ENCODE results near the gene RXFP1.
A peak's percentile ranks its signal among the peaks of the same experiment; 100 is the strongest.
"Not testable (repeated sequence)": the region's sequence is repeated elsewhere in the genome, so short reads cannot be mapped to it uniquely, and the experiment has no call there.

Gene RXFP1

GRCh38 chr4:158613046-158613445 lies 91.4 kb downstream of the RXFP1 start:
- DNase-seq (ENCODE audit: low spot score) = no peak

GRCh38 chr4:158617956-158618355 lies 96.3 kb downstream of the RXFP1 start:
- DNase-seq (ENCODE audit: low spot score) = no peak

- no peak for DNase-seq (ENCODE audit: low spot score)
These were observed 100.0 kb downstream of the RXFP1 start for GRCh38 chr4:158621729-158622128.

- DNase-seq (ENCODE audit: low spot score) = no peak
These were observed 100.6 kb downstream of the RXFP1 start for GRCh38 chr4:158622251-158622650.

DNA sequence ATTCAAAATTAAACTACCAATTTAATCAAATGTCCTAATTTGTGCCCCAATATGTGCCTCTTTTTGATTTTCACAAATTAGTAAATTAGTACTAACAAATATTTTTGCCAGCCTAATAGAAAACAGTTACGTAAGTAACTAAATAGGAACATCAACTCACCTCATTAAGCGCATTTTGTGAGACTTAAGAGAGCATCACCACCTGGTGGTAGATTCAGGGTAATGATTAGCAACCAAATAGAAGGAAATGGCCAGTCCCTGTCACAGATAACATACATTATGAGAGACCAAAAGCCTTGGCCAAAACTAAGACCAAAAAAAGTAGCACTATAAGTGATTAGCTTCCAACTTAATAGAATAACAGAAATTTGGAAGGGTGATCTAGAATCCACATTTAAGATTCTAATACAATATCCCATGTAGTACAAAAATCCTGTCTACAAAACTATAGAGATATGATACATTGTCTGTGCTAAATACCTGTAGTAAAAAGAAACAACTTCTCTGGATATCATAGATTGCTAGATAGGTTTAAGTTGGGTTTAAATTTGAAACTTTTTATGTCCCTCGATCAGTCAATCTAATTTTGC lies 103.3 kb downstream of the RXFP1 start:
- DNase-seq (ENCODE audit: low spot score) = no peak

DNA sequence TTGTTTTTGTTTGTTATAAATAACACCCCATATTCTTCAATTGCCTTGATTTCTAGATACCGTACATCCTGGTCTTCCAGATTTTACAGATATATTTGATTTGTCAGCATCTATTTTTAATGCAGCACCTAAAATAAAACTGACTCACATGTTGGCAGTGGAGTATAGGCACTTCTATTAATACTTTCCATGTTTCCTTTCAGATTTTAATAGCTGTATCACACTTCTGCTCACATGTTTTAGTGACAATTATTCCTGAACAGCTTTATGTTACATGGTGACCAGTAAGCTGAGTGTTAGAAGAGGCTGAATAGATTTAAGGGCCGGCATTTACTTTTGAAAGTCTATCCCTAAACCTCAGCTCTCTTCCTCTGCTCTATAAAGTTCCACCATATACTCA lies 103.9 kb downstream of the RXFP1 start:
- DNase-seq (ENCODE audit: low spot score) = no peak

DNA sequence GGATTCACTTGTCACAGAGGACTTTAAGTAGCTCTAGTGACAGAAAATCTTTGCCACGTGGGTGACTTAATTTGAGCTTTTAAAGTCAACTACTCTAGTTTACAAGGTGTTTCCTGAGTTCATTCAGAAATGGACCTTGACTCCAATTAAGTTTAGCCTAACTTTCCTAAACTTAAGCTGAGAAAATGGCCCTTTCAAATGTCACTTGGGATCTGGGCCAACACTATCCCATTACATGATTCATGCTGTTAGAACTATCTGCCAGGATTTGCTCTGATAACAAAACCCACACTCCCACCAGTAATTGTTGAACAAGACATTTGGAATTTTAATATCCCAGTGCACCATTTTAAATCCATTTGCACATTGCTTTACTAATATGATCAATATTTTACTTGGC lies 109.2 kb downstream of the RXFP1 start:
- DNase-seq (ENCODE audit: low spot score) = no peak

- DNase-seq (ENCODE audit: low spot score) = no peak
These were observed 114.9 kb downstream of the RXFP1 start for GRCh38 chr4:158636619-158637018.

DNA sequence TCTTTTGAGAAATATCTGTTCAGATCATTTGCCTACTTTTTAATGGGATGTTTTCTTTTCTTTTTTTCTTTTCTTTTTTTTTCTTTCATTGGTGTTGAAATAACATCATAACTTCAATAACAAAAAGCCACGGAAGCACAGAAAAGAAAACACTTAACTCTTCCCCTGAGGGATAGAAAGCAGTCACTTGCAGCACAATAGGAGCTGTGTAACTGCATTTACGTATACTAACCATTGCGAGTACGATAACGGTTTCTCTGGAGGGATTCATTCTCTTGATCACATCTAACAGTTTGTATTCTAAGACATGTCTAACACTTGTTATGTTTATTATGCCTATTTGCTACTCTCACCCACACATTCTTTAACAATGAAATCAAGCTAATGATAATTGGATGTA lies 122.7 kb downstream of the RXFP1 start:
- DNase-seq (ENCODE audit: low spot score) = no peak

DNA sequence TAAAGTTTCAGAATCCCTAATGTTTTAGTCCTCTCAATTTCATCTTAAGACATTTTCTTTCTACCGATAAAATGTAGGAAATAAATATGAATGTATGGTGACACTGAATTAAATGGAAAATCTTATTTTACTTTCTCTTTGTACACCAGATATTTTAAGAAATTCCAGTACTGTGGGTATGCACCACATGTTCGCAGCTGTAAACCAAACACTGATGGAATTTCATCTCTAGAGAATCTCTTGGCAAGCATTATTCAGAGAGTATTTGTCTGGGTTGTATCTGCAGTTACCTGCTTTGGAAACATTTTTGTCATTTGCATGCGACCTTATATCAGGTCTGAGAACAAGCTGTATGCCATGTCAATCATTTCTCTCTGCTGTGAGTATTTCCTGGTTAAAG lies 123.1 kb downstream of the RXFP1 start:
- DNase-seq (ENCODE audit: low spot score) = no peak

DNA sequence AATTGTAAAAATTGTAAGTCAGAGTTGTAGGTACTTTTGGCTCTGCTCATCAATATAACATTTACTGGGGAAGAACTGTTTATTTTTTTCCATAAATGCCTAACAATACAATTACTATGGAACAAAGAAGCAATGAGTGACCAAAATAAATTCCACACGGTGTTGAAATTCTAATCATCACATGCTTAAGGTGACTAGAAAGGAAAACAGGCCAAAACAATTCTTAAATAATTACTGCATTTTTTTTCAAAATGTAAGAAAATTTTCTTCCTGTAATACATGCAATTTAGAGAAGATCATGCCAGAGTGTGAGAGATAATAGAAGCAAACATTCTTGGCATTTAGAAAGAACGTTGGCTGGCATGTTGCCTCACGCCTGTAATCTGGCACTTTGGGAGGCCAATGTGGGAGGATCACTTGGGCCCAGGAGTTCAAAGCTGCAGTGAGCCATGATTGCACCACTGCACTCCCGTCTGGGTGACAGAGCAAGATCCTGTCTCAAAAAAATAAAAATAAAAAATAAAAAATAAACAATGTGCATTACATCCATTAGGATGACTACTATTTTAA lies 127.5 kb downstream of the RXFP1 start:
- no peak for DNase-seq (ENCODE audit: low spot score)

DNA sequence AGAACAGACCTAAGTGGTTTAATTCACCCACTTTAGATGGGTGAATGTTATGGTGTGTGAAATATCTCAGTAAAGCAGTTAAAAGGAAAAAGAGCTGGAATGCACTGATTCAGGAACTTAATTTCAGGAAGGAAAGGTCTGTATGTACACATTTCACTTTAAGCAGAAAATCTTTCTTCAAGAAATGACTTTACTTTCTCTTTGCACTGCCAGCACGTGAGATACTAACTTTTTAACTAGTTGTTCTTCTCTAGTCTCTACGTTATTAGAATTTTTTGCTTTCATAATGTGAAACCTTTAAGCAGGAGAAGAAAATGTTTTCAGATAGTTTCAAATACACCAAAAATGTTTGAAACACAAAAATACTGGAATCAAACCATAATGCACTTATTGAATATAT lies 131.2 kb downstream of the RXFP1 start:
- DNase-seq (ENCODE audit: low spot score) = no peak

GRCh38 chr4:158656439-158656838 lies 134.8 kb downstream of the RXFP1 start:
- no peak for DNase-seq (ENCODE audit: low spot score)

- DNase-seq (ENCODE audit: low spot score) = no peak
These were observed 135.6 kb downstream of the RXFP1 start for GRCh38 chr4:158657291-158657690.

- DNase-seq (ENCODE audit: low spot score) = not testable (repeated sequence)
These were observed 141.6 kb downstream of the RXFP1 start for GRCh38 chr4:158663255-158663654.

DNA sequence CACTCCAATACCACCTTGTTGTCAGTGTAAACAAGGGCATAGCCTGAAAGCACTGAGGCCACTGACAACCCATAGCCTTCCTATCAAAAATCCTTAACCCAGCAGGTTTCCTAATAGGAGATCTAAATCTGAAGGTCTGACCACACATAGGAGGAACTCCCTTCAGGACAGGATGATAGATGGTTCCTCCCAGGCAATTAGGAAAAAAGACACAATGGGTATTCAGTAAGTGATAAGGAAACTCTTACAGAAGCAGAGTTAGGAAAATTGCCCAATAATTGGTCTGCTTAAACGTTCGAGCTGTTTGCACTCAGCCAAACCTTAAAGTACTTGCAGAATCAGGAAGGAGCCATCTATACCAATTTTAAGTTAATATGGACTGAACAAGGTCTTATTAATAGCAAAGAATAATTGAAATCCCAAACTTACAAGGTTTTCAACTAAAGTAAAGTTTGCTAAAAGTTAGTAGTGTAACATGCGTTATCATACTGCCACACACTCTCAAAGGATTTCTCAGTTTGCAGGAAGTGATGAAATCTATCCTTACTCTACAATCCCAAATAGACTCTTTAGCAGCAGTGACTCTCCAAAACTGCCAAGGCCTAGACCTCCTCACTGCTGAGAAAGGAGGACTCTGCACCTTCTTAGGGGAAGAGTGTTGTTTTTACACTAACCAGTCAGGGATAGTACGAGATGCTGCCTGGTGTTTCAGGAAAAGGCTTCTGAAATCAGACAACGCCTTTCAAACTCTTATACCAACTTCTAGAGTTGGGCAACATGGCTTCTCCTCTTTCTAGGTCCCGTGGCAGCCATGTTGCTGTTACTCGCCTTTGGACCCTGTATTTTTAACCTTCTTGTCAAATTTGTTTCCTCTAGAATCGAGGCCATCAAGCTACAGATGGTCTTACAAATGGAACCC lies 142.3 kb downstream of the RXFP1 start:
- DNase-seq (ENCODE audit: low spot score) = not testable (repeated sequence)

- DNase-seq (ENCODE audit: low spot score) = no peak
These were observed 143.1 kb downstream of the RXFP1 start for GRCh38 chr4:158664806-158665205.

DNA sequence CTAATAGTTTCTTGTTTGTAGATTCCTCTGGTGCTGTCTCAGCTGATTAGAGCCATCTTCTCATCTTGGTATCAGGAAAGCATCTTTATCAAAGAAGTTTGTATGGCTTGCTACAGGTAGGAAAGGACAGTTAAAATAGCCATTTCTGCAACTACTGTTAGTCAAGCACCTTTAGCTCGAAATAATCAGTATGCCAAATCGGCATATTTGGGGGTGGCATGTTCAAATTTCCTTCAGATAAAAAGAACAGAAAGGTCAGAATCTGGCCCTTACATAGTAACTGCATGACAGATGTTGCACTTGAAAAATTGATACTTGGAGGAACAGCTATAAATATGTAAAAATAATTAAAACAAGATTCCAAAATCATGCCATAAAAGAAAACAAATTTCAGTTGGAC lies 145.2 kb downstream of the RXFP1 start:
- no peak for DNase-seq (ENCODE audit: low spot score)

DNA sequence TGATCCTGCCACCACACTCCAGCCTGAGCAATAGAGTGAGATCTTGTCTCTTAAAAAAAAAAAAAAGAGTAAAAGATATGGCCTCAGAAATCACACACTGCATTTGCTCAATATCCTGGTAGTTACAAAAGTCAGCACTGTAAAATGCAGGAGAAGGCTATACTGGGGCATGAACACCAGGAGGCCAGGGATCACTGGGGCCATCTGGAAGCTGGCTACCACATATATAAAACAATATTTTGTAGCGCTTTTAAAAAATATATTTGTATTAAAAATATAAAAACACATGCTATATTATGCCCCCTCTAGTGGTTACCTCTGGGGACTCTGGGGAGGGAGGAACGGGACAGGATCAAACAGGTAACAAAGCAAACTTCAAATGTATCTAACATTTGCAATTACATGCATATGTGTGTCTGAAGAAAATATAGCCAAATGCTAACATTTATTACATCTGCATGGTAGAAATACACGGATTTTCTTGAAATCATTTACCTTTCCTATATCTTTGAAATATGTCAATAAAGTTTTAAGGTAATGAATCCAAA lies 146.0 kb downstream of the RXFP1 start:
- DNase-seq (ENCODE audit: low spot score) = peak; percentile 9

- DNase-seq (ENCODE audit: low spot score) = no peak
These were observed 147.6 kb downstream of the RXFP1 start for GRCh38 chr4:158669310-158669709.

- DNase-seq (ENCODE audit: low spot score) = peak; percentile 36
These were observed 149.4 kb downstream of the RXFP1 start for GRCh38 chr4:158670975-158671664.

- no peak for DNase-seq (ENCODE audit: low spot score)
These were observed 149.9 kb downstream of the RXFP1 start, which contains the start of gene C4orf46 for GRCh38 chr4:158671665-158671914. Gene C4orf46, minus strand, starts transcription at chr4:158671887. Its CDS starts 86 bp downstream, at chr4:158671801.

Measured in CD4-positive, alpha-beta T cell treated with Interleukin-6 at 100 ng/mL for 8 hours (primary cell).